GM19463 (cell line): Measurements from ENCODE around the gene SARDH.

Experiments
- ATAC-seq: cut with Tn5 transposase; IDR thresholded peaks from one replicate; pipeline ENCODE4 v1.9.1; 2021; ENCODE audit warnings: mild to moderate bottlenecking, moderate library complexity; ENCODE audit not compliant: unreplicated experiment

The SARDH gene

GRCh38 chr9:133653638-133654037, 84.5 kb downstream of the SARDH start:
- ATAC-seq = no peak

- ATAC-seq = no peak
Measured at GRCh38 chr9:133650026-133650425, 88.1 kb downstream of the SARDH start.

- no peak for ATAC-seq
Measured at GRCh38 chr9:133649194-133649593, 89.0 kb downstream of the SARDH start.

GRCh38 chr9:133647765-133648469, 90.2 kb downstream of the SARDH start:
- ATAC-seq = no peak

GRCh38 chr9:133647148-133647547, 91.0 kb downstream of the SARDH start:
- ATAC-seq = no peak

GRCh38 chr9:133645021-133645765, 93.0 kb downstream of the SARDH start:
- no peak for ATAC-seq

GRCh38 chr9:133643978-133644760, 94.0 kb downstream of the SARDH start:
- no peak for ATAC-seq

GRCh38 chr9:133643362-133643755, 94.8 kb downstream of the SARDH start:
- no peak for ATAC-seq

- no peak for ATAC-seq
Measured at GRCh38 chr9:133642708-133643361, 95.3 kb downstream of the SARDH start.

- no peak for ATAC-seq
Measured at GRCh38 chr9:133641861-133642595, 96.1 kb downstream of the SARDH start.

GRCh38 chr9:133641396-133641655, 96.8 kb downstream of the SARDH start:
- ATAC-seq = no peak

GRCh38 chr9:133640580-133641395, 97.4 kb downstream of the SARDH start:
- no peak for ATAC-seq

GRCh38 chr9:133640160-133640559, 98.0 kb downstream of the SARDH start:
- ATAC-seq = no peak

- no peak for ATAC-seq
Measured at GRCh38 chr9:133639613-133640012, 98.5 kb downstream of the SARDH start.

GRCh38 chr9:133638711-133639110, 99.4 kb downstream of the SARDH start:
- ATAC-seq = no peak

- ATAC-seq = no peak
Measured at GRCh38 chr9:133638076-133638475, 100.1 kb downstream of the SARDH start.

GRCh38 chr9:133637451-133638055, 100.6 kb downstream of the SARDH start:
- ATAC-seq = no peak

GRCh38 chr9:133636902-133637301, 101.2 kb downstream of the SARDH start:
- no peak for ATAC-seq
